DND-41 (cell line): ENCODE measurements around the gene CASP4.

Source experiments
- EZH2 ChIP-seq: IDR thresholded peaks from 3 replicates; pipeline ENCODE4 v1.6.1; 2012; ENCODE audit warnings: borderline replicate concordance, low read depth, mild to moderate bottlenecking, moderate library complexity, low read length, inconsistent platforms; ENCODE audit not compliant: severe bottlenecking
- TF ChIP-seq, protein P1 (sequence below): IDR thresholded peaks from 2 replicates; pipeline ENCODE4 v1.5.1; 2012; ENCODE audit warnings: borderline replicate concordance, low read length, moderate library complexity, mild to moderate bottlenecking; ENCODE audit not compliant: poor library complexity, severe bottlenecking; ENCODE audit errors: extremely low read depth

DNA sequence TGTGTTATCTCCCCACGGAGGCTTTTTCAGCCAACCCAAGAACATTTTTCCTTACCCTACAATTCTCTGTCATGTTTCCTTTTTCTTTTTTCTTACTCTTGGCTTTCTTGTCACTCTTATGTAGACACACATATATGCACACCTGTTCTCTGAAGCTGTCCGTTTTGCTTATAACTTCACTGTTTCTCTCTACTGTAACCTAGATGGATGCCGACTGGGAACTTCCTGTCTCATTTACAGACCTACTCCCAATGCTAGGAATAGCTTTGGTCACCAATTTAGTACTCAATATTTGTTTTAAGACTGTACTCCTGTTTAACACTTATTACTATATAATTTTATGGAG is 60.2 kb downstream of the CASP4 start:
- TF ChIP-seq, protein P1, sequence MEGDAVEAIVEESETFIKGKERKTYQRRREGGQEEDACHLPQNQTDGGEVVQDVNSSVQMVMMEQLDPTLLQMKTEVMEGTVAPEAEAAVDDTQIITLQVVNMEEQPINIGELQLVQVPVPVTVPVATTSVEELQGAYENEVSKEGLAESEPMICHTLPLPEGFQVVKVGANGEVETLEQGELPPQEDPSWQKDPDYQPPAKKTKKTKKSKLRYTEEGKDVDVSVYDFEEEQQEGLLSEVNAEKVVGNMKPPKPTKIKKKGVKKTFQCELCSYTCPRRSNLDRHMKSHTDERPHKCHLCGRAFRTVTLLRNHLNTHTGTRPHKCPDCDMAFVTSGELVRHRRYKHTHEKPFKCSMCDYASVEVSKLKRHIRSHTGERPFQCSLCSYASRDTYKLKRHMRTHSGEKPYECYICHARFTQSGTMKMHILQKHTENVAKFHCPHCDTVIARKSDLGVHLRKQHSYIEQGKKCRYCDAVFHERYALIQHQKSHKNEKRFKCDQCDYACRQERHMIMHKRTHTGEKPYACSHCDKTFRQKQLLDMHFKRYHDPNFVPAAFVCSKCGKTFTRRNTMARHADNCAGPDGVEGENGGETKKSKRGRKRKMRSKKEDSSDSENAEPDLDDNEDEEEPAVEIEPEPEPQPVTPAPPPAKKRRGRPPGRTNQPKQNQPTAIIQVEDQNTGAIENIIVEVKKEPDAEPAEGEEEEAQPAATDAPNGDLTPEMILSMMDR, result no peak
- TF ChIP-seq EZH2, result no peak
